GM12878 (cell line): ENCODE measurements around the gene SNED1. TPM values are rescaled to one million over a fixed set of nuclear protein-coding genes. Genes with fewer than 3 reads are reported as not detected.

ENCODE experiments used
- ATAC-seq: fragments of 200-7000 bp; cut with Tn5 transposase; 3 replicates; pipeline ENCODE4 v1.9.1; 2020; ENCODE audit warnings: mild to moderate bottlenecking, moderate library complexity
- BruUV-seq: library from RNA; stranded (reverse); fragments of 400-500 nt; replicated peaks from 2 replicates; lab custom pipeline; 2021; lab: Mats Ljungman, UMichigan
- CTCF ChIA-PET: fragments of 300-600 bp; sonication (Branson Sonifier 250); formaldehyde crosslinking; extraction: SDS; loops from one replicate; lab custom pipeline; 2021; ENCODE audit warnings: inconsistent platforms; lab: Yijun Ruan, JAX
- POLR2A ChIA-PET: fragments of 350-600 bp; formaldehyde crosslinking; extraction: SDS; loops from one replicate; lab custom pipeline; 2021; ENCODE audit warnings: inconsistent platforms; lab: Charles Lee
- RAD21 ChIA-PET: fragments of 300-600 bp; sonication (Branson Sonifier 250); formaldehyde crosslinking; loops from one replicate; lab custom pipeline; 2023; ENCODE audit warnings: antibody characterized with exemption; ENCODE audit not compliant: unreplicated experiment; lab: Charles Lee
- SMC1A ChIA-PET: fragments of 300-600 bp; sonication (Branson Sonifier 250); formaldehyde crosslinking; loops from one replicate; lab custom pipeline; 2023; ENCODE audit not compliant: unreplicated experiment, uncharacterized antibody; lab: Charles Lee
- DNase-seq: peaks from one replicate; pipeline ENCODE4 v3.0.0-alpha.2; 2011; ENCODE audit warnings: low read depth, low spot score
- FAIRE-seq: peaks from 3 replicates; lab custom pipeline; 2011; peaks lifted over from hg19 to GRCh38; lab: Jason Lieb, UNC
- H2AFZ ChIP-seq: 2 replicates; pipeline ENCODE4 v1.6.0; 2011; ENCODE audit warnings: low read depth, low read length, control low read depth; ENCODE audit not compliant: control insufficient read depth
- H3K27ac ChIP-seq: 2 replicates; pipeline ENCODE4 v1.5.1; 2011; ENCODE audit warnings: control low read depth; ENCODE audit not compliant: control insufficient read depth, insufficient read depth
- H3K27me3 ChIP-seq, 2 experiments: replicated peaks in 1 of 2; 2 replicates each; pipeline versions ENCODE4 v1.6.0 to v1.6.1; 2011; ENCODE audit warnings: low read length in 1 of 2; ENCODE audit not compliant: control insufficient read depth in 2 of 2, insufficient read depth in 2 of 2
- H3K36me3 ChIP-seq, 2 experiments: 2 replicates each; pipeline ENCODE4 v1.5.1; 2011; ENCODE audit warnings: low read length in 1 of 2; ENCODE audit not compliant: control insufficient read depth in 2 of 2, insufficient read depth in 2 of 2
- H3K4me1 ChIP-seq: 2 replicates; pipeline ENCODE4 v1.6.1; 2011; ENCODE audit warnings: mild to moderate bottlenecking, low read length, moderate library complexity, mixed read lengths; ENCODE audit not compliant: control insufficient read depth, insufficient read depth
- H3K4me2 ChIP-seq: 2 replicates; pipeline ENCODE4 v1.6.0; 2011; ENCODE audit warnings: control low read depth; ENCODE audit not compliant: control insufficient read depth, insufficient read depth
- H3K4me3 ChIP-seq: fragments of 200-600 bp; sonication (generic); 2 replicates; pipeline ENCODE4 v1.5.1; 2016
- H3K79me2 ChIP-seq: 2 replicates; pipeline ENCODE4 v1.6.0; 2011; ENCODE audit warnings: low read length; ENCODE audit not compliant: control insufficient read depth, insufficient read depth
- H3K9ac ChIP-seq: 2 replicates; pipeline ENCODE4 v1.8.0; 2011; ENCODE audit warnings: low read length, control low read depth, mixed read lengths; ENCODE audit not compliant: control insufficient read depth, insufficient read depth
- H3K9me3 ChIP-seq: replicated peaks from 3 replicates; pipeline ENCODE4 v1.5.1; 2011; ENCODE audit warnings: mild to moderate bottlenecking, low read length; ENCODE audit not compliant: control insufficient read depth, insufficient read depth
- H4K20me1 ChIP-seq: 2 replicates; pipeline ENCODE4 v1.6.0; 2011; ENCODE audit not compliant: control insufficient read depth, insufficient read depth
- CHD1 ChIP-seq: IDR thresholded peaks from 2 replicates; pipeline ENCODE4 v1.6.1; 2012; ENCODE audit warnings: low read depth, low read length, improper control_type of control experiment
- NFXL1 ChIP-seq: fragments of 450-650 bp; IDR thresholded peaks from 2 replicates; pipeline ENCODE4 v1.6.1; 2017; ENCODE audit warnings: antibody characterized with exemption, mild to moderate bottlenecking, borderline replicate concordance
- NKRF ChIP-seq: fragments of 450-650 bp; conservative IDR thresholded peaks from 2 replicates; pipeline ENCODE4 v1.6.1; 2017; ENCODE audit warnings: mild to moderate bottlenecking, moderate library complexity
- WGBS: methylation state at CpG from one replicate; pipeline ENCODE4 v1.1.6; 2016; ENCODE audit warnings: low lambda C conversion rate; ENCODE audit not compliant: insufficient replicate concordance, insufficient coverage; ENCODE audit errors: missing lambda C conversion rate; 5-methylcytosine and 5-hydroxymethylcytosine counted together
- in situ Hi-C: fragments of 300-500 bp; cut with MboI; formaldehyde crosslinking; loops from 9 replicates; pipeline ENCODE4 v1.14.3; 2018; ENCODE audit warnings: mixed read lengths
- intact Hi-C: fragments of 100-400 bp; cut with micrococcal nuclease; formaldehyde crosslinking; loops from one replicate; pipeline ENCODE4 v1.14.2; 2022; ENCODE audit not compliant: unreplicated experiment
- polyA plus RNA-seq, 11 experiments: library from polyadenylated mRNA; depleted of rRNA in 4 of 11; unstranded in 6 of 11; stranded (reverse) in 5 of 11; fragments of >200 nt; fragmentation: Nextera tagmentation in 4 of 11; fragmentation: Illumina TruSeq in 1 of 11; extraction: Ambion mirVana in 4 of 11; extraction: Trizol in 1 of 11; gene quantifications; 1 replicate in 1 of 11; 2 replicates in 10 of 11; pipeline versions ENCODE4 v1.2.1 to v1.2.3, GENCODE V29; 2011 to 2016; ENCODE audit warnings: inconsistent platforms in 2 of 11, missing spikeins in 2 of 11, low read depth in 1 of 11
- total RNA-seq, 4 experiments: library from RNA; depleted of rRNA in 3 of 4; stranded (reverse); fragments of >200 nt in 3 of 4; fragmentation: Illumina TruSeq in 1 of 4; extraction: Trizol in 1 of 4; gene quantifications; 2 replicates each; pipeline versions ENCODE4 v1.2.1 to v1.2.3, GENCODE V29; 2013 to 2021

The SNED1 gene
- total and polyA plus RNA-seq, 10 of the 15 experiments (the other 5 are each of a cell fraction or from before 2014, with no cell fraction given) = 0.05 to 8.4 (median 3.0) TPM

DNA sequence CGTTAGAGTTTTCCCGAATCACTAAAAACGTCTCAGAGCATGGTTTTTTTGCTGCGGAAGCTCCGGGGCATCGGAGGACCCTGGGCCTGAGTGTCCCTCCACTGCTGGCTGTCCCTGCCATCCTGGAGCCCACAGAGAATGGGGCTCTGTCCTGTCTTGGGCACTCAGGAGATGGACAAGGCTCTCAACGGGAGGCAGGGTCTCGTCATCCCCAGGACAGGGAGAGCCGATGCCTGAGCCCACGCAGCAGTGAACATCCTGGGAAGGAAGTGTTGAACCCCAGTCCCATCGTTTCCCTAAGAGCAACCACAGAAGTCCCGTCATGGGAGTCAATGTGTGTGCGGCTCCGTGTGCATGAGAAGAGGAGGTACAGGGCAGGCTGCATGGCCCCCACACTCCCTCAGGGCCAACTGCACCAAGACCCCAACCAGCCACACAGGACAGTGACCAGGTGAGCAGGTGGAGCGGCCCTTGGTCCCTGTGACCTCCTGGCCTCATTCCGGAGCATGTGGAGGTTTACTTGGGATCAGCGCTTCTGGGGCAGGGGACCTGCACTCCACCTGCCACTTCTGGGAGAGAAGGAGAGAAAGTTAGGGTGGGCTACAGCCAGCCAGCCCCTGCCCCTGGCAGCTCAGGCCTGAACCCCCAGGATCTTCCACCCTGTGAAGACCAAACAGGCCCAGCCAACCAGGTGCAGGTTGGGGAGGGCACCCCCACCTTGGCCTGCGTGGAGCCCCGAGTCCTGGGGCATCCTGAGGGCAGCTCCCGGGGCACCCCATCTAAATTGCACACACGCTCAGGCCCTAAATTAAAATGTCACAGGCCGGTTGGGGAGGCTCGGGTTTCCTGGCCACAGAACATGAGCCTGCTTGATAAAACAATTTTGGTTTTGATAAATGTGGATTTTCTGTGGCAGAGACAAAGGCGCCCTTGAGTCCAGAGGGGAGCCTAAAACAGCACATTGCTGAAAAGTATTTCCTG lies 3.1 kb upstream of the SNED1 start:
- FAIRE-seq = no peak
- Histone ChIP-seq H3K79me2 (no peaks in the 10 kb centered on the region), H4K20me1 (no peaks in the 10 kb centered on the region), H3K9me3 (no peaks in the 10 kb centered on the region), H3K4me2 (no peak overlapping the region), H2AFZ (no peak overlapping the region), H3K9ac (no peak overlapping the region), H3K27me3 (peaks cover 1 to 7% of the 10 kb centered on the region in 2 experiments; a peak in 3 of 4 replicates), H3K27ac (no peak overlapping the region), H3K36me3 (no peaks in the 10 kb centered on the region), H3K4me1 (no peaks in the 10 kb centered on the region), H3K4me3 (no peak overlapping the region)
- ChIA-PET SMC1A (no interaction called here), RAD21 (no interaction called here), POLR2A (no interaction called here), CTCF (no interaction called here)
- no peak for TF ChIP-seq NKRF
- no peak for TF ChIP-seq CHD1
- no peak for TF ChIP-seq NFXL1
- ATAC-seq = no peak
- in situ Hi-C loops = no loop called here
- 52% methylated on average over 24 of the region's 24 CpGs for WGBS
- no peak for DNase-seq
- no TSS peak for BruUV-seq
- intact Hi-C loops = no loop called here
